ENCODE data around the gene KAZALD1. TPM values are rescaled to one million over a fixed set of nuclear protein-coding genes. Genes with fewer than 3 reads are reported as not detected.

The KAZALD1 gene
- polyA plus RNA-seq, 3 donors: 9.5 to 11.0 (median 10.0) TPM

DNA sequence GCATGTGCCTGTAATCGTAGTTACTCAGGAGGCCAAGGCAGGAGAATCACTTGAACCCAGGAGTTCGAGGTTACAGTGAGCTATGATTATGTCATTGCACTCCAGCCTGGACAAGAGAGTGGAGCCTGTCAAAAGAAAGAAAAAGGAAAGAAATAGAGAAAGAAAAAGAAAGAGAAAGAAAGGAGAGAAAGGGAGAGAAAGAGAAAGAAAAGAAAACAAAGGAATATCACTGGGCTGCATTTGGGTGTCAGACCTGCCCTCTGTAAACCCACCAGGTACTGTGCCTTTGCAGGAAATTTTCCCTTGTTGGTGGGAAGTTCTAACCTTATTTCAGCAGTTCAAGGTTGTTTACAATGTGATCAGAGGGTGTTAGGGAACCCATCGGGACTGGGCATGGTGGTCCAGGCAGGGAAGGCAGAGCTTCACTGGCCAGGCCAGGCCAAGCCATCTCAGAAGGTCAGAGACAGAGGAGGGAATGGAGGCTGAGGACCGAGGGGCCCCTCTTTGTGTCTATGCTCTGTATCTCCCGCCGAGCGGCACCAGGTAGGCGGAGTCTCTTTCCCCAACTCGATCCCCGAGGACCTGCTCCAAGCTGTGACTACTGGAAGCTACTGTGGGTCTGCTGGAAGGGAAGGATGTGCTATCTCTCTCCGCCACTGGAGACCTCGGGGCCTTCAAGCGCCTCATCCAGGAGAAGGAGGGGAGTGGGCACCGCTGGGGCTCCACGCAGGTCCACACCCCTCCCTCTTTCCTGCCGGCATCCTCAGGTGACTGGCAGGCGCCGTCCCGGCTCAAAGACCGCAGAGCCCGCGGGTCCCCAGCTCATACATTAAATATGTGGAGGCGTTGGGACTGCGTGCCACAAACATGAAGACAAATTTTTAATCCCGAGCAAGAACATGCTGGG lies 15.2 kb upstream of the KAZALD1 start:
- DNase-seq (ENCODE audit: low read depth in 3 of 3, low spot score in 2 of 3): no peak

DNA sequence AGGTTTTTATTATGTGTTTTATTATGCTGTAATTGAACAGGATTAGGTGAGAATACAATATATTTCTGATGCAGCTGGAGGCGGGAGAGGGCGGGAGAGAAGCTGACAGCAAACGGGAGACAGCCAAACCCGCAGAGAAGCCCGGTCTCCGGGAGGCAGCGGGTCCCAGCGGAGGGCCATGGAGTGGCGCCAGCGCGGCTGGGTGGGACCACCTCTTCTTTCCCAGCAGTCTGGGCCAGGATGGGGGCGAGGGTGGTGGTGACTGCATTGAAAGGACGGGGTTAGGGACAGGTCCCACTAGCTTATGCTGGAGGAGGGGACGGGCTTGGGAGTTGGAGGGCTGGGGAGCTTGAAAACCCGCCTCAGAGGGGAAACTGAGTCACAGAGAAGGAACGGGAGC lies 14.5 kb upstream of the KAZALD1 start:
- no peak for DNase-seq (ENCODE audit: low read depth in 3 of 3, low spot score in 2 of 3)

- no peak for DNase-seq (ENCODE audit: low read depth in 3 of 3, low spot score in 2 of 3)
Measured at GRCh38 chr10:101047961-101048892, 13.6 kb upstream of the KAZALD1 start.

DNA sequence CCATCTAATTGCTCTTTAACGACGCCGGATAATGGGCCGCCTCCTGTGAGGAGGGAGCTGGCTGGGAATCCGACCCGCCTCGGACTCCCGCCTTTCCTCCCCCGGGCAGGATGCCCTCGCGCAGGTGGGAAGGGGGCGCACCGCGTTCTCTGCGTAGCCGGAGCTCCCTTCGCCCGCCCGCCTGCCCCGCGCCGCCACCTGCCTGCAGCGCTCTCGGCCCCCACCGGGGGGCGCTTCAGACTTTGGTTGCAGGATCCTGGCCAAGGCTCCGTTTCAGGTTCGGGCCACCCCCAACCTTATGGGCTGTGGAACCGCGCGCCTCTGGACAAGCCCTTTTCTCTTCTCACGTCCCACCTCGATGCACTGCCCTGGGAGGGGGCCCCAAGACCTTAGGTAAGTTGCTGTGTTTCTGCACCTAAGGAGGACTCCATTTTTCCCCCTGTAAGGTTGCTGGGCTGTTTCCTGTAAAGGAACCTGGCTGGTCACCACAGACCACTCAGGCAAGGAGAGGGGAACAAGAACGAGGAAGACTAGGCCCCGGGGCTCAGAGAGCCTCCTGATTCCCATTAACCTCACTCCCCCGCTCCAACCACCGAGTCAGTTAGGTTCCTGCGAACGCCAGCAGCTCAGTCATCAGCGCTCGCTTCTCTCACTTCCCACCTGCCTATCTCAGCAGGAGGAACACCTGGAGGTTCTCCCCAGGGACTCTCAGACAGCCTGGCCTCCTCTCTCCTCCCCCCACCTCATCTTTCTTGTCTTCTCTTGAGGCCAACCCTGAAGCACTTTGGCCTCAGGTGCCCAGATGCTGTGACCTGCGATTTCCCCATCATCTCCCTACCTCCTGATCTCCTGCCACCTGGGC lies 11.3 kb upstream of the KAZALD1 start:
- no peak for DNase-seq (ENCODE audit: low read depth in 3 of 3, low spot score in 2 of 3)

DNA sequence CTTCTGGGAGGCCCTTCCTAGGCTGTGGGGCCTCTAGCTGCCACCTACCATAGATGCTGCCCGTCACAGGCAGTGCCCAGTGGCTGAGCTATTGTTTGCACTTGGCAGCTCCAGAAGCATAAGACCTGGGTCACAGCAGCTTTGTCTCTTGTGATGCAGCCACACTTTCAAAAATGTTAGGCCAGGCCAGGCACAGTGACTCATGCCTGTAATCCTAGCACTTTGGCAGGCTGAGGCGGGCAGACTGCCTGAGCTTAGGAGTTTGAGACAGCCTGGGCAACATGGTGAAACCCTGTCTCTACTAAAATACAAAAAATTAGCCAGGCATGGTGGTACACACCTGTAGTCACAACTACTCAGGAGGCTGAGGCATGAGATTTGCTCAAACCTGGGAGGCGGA lies 9.5 kb upstream of the KAZALD1 start:
- DNase-seq (ENCODE audit: low read depth in 3 of 3, low spot score in 2 of 3): no peak

GRCh38 chr10:101053516-101053915 lies 8.3 kb upstream of the KAZALD1 start:
- DNase-seq (ENCODE audit: low read depth in 3 of 3, low spot score in 2 of 3): no peak

- DNase-seq (ENCODE audit: low read depth in 3 of 3, low spot score in 2 of 3): no peak
Measured at GRCh38 chr10:101054351-101054750, 7.4 kb upstream of the KAZALD1 start.

- no peak for DNase-seq (ENCODE audit: low read depth in 3 of 3, low spot score in 2 of 3)
Measured at GRCh38 chr10:101054876-101055275, 6.9 kb upstream of the KAZALD1 start.

DNA sequence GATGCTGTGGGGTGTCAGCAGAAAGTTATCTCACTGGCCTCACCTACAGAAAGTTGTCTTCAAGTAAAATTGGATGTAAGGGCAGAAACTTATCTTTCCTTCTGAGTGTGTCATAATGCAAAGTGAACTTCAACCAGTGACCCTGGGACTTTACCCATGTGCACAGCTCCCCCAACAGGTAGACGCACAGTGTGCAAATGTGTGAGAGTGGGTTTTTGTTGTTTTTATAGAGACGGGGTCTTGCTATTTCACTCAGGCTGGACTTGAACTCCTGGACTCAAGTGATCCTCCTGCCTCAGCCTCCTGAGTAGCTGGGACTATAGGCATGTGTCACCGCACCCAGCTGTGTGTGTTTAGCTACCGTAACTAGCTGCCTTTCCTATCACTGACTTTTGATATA lies 6.4 kb upstream of the KAZALD1 start:
- DNase-seq (ENCODE audit: low read depth in 3 of 3, low spot score in 2 of 3): no peak

DNA sequence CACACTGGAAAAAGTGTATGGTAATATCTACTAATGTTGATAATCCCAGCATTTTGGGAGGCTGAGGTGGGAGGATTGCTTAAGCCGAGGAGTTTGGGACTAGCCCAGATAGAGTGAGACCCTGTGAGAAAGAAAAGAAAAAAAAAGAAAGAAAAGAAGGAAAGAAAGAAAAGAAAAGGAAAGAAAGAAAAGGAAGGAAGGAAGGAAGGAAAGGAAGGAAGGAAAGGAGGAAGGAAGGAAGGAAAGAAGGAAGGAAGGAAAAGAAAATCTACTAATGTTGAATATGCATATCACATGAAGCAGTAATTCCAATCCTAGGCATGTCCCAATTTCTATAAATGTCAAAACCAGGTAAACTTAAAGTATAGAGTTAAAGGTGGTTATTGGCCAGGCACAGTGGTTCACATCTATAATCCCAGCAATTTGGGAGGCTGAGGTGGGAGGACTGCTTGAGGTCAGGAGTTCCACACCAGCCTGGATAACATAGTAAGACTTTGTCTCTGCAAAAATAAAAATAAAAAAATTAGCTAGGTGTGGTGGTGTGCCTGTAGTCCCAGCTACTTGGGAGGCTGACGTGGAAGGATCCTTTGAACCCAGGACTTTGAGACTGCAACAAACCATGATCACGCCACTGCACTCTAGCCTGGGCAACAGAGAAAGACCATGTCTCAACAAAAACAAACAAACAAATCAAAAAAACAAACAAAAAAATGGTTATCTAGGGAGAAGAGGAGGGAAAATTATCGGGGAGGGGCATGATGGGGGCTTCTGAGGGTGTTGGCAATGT lies 5.2 kb upstream of the KAZALD1 start:
- no peak for DNase-seq (ENCODE audit: low read depth in 3 of 3, low spot score in 2 of 3)

DNA sequence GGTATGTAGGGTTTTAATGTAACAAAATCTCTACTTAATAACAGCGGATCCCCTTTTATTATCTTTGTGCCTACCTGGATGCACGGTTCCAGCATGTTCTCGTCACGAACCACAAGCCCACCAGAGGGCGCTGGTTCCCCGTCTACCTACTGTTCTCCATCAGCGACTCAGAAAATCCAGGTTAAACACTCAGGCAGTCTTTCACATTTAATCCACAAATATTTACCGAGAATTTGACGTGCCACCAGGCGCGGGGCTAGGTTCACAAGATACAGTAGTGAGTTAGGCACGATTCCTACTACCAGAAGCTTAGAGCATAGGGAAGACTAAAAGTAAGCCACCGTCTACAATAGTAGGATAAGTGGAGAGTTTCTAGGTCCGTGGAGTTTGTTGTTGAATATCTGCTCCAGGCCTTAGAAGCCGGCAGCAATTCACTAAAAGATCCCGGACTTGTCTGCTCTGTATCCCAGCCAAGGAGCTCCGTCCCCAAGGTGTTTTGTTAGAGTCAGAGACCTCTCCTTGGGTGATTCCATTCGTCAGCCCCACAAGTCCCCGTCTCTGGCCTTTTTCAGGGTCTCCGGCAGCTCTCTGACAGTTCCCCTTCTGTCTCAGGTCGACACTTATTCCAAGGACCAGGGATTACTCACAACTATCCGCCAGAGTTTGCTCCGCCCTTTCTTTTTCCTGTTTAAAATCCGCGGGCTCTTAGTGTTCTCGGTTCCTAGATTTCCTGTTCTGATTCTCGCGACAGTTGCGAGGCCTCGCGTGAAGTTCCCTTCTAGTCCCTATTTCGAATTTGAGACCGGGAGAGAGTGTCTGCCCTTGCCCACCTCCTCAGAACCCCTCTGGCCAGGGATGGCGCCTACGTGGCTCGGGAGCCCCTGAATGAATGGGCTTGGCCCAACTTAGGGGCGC lies 1.5 kb upstream of the KAZALD1 start:
- peak; percentile 91 to 96 (median 95) for DNase-seq (ENCODE audit: low read depth in 3 of 3, low spot score in 2 of 3)

- peak; percentile 91 to 94 (median 91) for DNase-seq (ENCODE audit: low read depth in 3 of 3, low spot score in 2 of 3)
Measured at GRCh38 chr10:101060951-101061623, 702 bp upstream of the KAZALD1 start.

DNA sequence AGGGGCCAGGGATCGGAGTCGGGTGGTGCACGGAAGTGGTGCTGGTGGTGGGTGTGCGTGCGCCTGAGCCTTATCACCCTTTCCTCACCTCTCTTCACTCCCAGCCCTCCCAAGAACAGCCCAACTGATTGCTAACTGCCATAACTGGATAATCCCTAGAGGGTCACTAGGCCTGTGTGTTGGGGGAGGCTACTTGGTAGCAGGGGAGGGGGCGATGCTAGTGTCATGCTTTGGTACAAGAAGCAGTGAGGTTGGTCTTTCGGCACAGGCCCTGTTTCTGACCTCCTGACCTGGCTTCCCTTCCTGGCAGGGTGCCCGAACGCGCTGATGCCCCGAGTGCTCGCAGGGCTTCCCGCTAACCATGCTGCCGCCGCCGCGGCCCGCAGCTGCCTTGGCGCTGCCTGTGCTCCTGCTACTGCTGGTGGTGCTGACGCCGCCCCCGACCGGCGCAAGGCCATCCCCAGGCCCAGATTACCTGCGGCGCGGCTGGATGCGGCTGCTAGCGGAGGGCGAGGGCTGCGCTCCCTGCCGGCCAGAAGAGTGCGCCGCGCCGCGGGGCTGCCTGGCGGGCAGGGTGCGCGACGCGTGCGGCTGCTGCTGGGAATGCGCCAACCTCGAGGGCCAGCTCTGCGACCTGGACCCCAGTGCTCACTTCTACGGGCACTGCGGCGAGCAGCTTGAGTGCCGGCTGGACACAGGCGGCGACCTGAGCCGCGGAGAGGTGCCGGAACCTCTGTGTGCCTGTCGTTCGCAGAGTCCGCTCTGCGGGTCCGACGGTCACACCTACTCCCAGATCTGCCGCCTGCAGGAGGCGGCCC lies 652 bp downstream of the KAZALD1 start:
- DNase-seq (ENCODE audit: low read depth in 3 of 3, low spot score in 2 of 3): no peak

DNA sequence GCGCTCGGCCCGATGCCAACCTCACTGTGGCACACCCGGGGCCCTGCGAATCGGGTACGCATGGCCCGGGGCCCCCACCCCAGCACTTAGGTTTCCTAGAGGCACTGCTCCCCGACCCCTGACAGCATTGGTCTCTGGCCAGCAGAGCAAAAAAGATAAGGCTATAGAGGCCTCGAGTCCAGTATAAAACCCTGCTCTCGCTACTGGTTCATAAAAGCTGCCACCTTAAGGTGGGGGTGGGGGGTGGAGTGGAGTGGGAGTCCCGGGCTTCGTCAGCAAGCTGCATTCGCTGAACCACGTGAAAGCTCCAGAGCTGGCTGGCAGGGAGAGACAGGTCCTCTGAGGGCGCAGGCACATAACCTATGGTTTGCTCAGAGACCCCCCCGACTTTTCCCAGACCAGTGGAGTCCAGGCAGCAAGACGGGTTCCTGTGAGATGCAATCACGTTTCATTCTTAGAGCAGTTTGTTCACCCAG lies 1.3 kb downstream of the KAZALD1 start:
- no peak for DNase-seq (ENCODE audit: low read depth in 3 of 3, low spot score in 2 of 3)

- no peak for DNase-seq (ENCODE audit: low read depth in 3 of 3, low spot score in 2 of 3)
Measured at GRCh38 chr10:101063548-101064414, 2.0 kb downstream of the KAZALD1 start.

DNA sequence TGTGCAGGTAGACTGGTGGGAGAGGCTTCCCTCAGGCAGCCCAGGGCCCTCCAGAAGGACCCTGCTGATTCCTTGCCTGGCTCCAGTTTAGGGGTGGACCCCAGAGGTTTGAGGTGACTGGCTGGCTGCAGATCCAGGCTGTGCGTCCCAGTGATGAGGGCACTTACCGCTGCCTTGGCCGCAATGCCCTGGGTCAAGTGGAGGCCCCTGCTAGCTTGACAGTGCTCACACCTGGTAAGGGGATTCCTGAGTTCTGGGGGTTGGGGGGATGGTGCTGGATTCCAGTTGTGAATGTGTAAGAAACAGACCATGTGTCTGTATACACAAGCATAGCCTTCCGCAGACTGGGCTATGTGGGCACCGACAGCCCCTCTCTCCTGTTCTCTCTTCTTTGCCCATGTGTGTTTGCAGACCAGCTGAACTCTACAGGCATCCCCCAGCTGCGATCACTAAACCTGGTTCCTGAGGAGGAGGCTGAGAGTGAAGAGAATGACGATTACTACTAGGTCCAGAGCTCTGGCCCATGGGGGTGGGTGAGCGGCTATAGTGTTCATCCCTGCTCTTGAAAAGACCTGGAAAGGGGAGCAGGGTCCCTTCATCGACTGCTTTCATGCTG lies 2.7 kb downstream of the KAZALD1 start:
- no peak for DNase-seq (ENCODE audit: low read depth in 3 of 3, low spot score in 2 of 3)
